ENCODE results near the gene BAHD1.

The BAHD1 gene

DNA sequence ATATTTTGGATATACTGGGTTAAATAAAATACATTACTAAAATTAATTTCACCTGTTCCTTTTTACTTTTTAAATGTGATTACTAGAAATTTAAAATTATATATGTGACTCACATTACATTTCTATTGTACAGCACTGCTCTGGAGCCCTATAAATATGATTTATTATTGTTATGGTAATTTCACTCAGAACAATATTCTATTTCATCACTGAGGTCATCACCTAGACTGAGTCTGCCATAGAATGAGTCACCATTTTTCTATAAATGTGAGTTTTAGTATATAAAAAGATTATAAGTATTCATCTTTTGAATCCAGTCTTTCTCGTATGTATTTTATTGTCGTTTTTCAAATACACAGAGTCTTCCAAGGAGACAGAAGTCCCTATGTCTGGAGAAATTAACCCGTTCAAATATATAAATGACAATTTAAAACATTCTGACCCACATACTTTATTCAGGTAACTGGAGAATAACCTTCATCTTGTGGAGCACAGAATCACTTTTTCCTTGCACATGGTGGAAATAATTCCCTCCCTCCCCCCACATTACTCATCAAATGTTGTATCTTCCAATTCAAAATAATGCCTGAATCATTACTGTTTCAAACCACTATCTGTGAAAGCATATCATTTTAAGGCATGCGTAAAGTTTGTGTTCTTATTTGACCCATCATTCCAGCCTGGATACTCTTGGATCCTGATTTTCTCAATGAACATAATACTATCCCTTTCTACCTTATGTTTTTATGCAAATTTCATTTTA is 60.0 kb downstream of the BAHD1 start:
- DNase-seq, result no peak

- no peak for DNase-seq
Observed at GRCh38 chr15:40501487-40501886, 60.7 kb downstream of the BAHD1 start.

DNA sequence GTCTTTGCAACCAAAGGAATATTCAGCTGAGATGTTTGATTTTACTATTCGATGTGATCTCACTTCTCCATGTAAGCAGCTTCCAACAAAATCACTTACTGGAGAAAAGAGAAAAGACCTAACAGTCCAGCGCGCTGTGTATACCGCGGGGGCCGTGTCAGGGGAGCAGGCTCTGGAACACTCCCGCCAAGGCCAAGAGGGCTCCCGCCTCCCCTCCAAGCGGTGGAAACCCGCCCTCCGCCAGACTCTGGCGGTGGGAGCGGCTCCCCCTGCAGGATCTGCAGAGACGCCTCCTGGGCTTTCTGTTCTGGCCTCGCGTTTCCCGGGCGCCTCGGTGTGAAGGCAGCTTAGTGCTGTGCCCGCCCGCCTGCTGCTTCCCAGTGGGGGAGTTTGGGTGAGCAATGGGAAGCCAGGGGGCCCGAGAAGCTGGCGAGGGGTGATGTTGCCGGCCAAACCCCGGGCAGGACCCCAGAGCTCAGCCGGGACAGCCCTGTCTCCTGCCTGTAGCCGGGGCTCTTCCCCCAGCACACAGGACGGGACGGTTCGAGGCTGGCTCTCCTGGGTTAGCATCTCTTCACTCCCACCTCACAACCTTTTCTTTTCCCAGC is 66.3 kb downstream of the BAHD1 start:
- DNase-seq, result peak; percentile 87

DNA sequence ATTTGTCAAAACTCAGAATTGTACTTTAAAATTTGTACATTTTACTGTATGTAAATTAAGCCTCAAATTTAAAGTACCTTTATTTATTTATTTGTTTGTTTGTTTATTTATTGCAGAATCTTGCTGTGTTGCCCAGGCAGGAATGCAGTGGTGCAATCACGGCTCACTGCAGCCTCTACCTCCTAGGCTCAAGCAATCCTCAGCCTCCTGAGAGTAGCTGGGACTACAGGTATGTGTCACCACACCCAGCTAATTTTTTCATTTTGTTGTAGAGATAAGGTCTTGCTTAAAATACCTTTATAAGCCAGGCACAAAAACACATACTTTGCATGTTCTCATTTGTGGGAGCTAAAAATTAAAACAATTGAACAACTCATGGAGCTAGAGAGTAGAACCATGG is 67.5 kb downstream of the BAHD1 start:
- DNase-seq, result no peak

DNA sequence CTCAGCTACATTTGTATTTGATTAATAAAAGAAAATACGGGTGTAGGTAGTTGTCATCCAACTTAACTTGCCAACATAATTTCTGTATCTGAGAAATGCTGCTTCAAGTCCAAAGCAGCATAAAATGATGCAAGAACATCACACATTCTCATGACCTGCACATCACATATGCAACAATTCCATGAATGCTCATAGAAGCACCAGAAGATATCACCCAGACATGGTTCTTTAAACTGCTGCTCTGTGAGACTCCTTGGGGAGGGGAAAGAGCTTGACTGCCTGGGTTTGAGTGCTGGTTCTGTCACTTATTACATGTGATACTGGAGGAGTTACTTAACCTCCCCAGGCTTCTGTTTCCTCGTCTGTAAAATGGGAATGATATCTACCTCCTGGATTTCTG is 69.4 kb downstream of the BAHD1 start:
- DNase-seq, result no peak

DNA sequence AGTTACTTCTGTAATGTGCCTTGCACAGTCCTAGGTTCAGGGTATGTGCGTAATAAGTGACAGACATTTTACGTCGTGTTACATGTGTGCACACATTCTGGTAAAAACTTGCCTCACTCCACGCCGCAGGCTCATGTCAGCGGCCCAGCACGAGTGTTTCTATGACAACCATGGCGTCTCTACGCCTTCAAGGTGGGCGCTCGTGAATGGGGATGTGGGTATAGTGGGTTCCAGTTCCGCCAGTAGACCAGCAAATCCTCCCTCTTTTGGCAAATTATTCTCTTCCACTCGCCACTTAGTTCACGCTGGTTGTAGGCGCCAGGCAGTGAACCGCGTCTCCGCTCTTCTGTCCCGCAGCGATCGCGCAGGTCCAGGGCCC is 70.3 kb downstream of the BAHD1 start:
- no peak for DNase-seq

DNA sequence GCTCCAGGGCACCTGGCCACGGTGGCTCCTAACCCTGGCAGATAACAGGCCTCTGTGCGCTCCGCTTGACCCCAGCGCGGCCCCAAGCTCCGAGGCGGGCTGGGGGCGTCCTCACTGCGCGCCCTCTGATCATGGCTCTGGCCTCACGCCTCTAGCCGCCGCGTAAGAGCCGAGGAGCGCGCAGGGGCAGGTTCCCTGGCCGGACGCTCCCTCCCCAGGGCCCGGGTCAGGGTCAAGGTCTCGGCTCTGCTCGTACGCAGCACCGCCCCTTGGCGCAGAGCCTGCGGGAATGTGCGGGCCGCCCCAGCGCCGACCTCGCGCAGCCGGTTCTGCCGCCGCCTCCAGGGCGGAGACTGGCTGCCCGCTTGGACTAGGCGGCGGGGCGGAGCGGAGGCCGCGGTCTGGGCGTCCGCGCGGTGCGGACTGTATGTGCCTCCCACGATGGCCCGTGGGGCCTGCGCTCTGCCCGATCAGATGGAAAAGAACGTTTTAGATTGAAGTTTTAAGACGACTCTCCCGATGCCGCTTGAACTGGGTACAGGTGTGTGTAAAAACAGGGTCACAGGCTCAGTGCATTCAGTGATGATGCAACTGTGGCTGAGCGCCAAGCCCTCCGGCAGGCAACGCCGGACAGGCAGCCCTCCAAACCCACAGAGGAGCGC is 70.8 kb downstream of the BAHD1 start:
- DNase-seq, result peak; percentile 64

DNA sequence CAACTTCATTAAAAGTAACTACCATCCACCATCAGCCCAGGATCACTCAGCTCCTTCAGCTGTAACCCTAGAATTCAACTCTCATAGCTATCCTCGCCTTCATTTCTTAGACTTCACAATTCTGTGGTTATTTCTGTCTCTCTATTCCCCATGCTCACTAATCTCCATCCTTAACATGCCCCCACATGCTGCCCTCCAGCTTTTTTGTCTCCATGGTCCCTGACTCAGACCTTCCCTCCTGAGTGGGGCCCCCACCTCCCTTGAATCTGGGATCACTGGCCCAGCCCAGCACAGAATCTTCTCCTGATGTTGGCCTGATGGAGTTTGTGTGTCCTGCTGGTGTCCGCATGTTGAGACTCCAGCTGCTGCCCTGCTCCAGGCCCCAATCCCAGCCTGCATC is 71.7 kb downstream of the BAHD1 start:
- DNase-seq, result no peak

DNA sequence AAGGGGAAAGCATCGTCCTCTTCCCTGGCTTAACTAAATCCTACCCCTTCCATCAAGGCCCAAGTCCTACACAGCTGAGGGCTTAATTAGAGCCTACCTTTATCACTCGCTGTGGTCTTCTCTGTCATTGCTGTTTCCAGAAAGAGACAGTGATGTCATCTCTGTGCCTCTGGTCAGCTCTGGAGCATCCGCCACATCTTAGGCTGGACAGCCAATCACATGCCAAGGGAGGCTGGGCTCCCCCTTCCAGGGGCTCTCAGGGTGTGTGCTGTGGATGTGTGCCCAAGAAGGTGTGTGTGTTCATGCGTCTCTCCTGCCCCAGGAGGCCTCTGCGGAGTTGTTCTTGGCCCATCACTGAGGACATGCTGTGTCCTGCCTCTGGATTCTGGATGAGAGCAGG is 72.9 kb downstream of the BAHD1 start:
- DNase-seq, result no peak

GRCh38 chr15:40516322-40516721 is 75.6 kb downstream of the BAHD1 start:
- no peak for DNase-seq

Data from left hindlimb (tissue), 1 donor.